CD14-positive monocyte (primary cell): ENCODE data around the gene ZFAND2B. TPM values are rescaled to one million over a fixed set of nuclear protein-coding genes. Genes with fewer than 3 reads are reported as not detected.

Experiments
- DNase-seq, 3 donors: peaks; one replicate each; pipeline ENCODE4 v3.0.0-alpha.2; 2011 to 2022
- H2AFZ ChIP-seq: 2 replicates; pipeline ENCODE4 v1.6.0; 2012; ENCODE audit warnings: mild to moderate bottlenecking, low read depth, low read length, inconsistent platforms; ENCODE audit not compliant: insufficient read depth, poor library complexity, severe bottlenecking
- H3K27ac ChIP-seq, 2 donors: 1 replicate in 1 of 2; 2 replicates in 1 of 2; pipeline ENCODE4 v1.5.1; 2012 to 2013; ENCODE audit warnings: low read length in 2 of 2, control low read depth in 1 of 2, inconsistent platforms in 1 of 2, low read depth in 1 of 2, mild to moderate bottlenecking in 1 of 2
- H3K27me3 ChIP-seq, 2 donors: one replicate each; pipeline versions ENCODE4 v1.6.0 to v1.6.1; 2011 to 2013; ENCODE audit warnings: low read length in 2 of 2; ENCODE audit not compliant: control insufficient read depth in 2 of 2, insufficient read depth in 2 of 2
- H3K36me3 ChIP-seq, 2 donors: replicated peaks in 1 of 2; 1 replicate in 1 of 2; 2 replicates in 1 of 2; pipeline versions ENCODE4 v1.5.1 to v1.6.1; 2012 to 2013; ENCODE audit warnings: low read length in 2 of 2, control low read depth in 1 of 2, inconsistent platforms in 1 of 2, mild to moderate bottlenecking in 1 of 2; ENCODE audit not compliant: insufficient read depth in 2 of 2, control insufficient read depth in 1 of 2
- H3K4me1 ChIP-seq, 2 donors: 1 replicate in 1 of 2; 2 replicates in 1 of 2; pipeline versions ENCODE4 v1.5.1 to v1.6.1; 2012 to 2013; ENCODE audit warnings: low read length in 2 of 2, control low read depth in 1 of 2, inconsistent platforms in 1 of 2, mild to moderate bottlenecking in 1 of 2, moderate library complexity in 1 of 2; ENCODE audit not compliant: insufficient read depth in 2 of 2, control insufficient read depth in 1 of 2
- H3K4me2 ChIP-seq: replicated peaks from 2 replicates; pipeline ENCODE3; 2012; ENCODE audit warnings: low read length, moderate library complexity, mild to moderate bottlenecking; ENCODE audit not compliant: poor library complexity, severe bottlenecking; ENCODE audit errors: extremely low read depth
- H3K4me3 ChIP-seq, 3 experiments: fragments of 200-600 bp in 1 of 3; sonication (generic) in 1 of 3; replicated peaks in 1 of 3; 1 replicate in 2 of 3; 2 replicates in 1 of 3; pipeline ENCODE4 v1.5.1; 2011 to 2013; ENCODE audit warnings: low read length in 3 of 3, mild to moderate bottlenecking in 3 of 3, control low read depth in 2 of 3, low read depth in 2 of 3, inconsistent platforms in 1 of 3, moderate library complexity in 1 of 3
- H3K79me2 ChIP-seq: 2 replicates; pipeline ENCODE4 v1.6.0; 2012; ENCODE audit warnings: mild to moderate bottlenecking, control low read depth, inconsistent platforms, low read length, moderate library complexity; ENCODE audit not compliant: insufficient read depth
- H3K9ac ChIP-seq: 2 replicates; pipeline ENCODE4 v1.6.0; 2017; ENCODE audit warnings: low read length, mild to moderate bottlenecking; ENCODE audit not compliant: insufficient read depth, poor library complexity, severe bottlenecking
- H3K9me3 ChIP-seq, 2 donors: replicated peaks in 1 of 2; 1 replicate in 1 of 2; 2 replicates in 1 of 2; pipeline versions ENCODE4 v1.5.1 to v1.6.1; 2012 to 2013; ENCODE audit warnings: low read length in 2 of 2, control low read depth in 1 of 2; ENCODE audit not compliant: control insufficient read depth in 1 of 2, insufficient read depth in 1 of 2
- H4K20me1 ChIP-seq: 2 replicates; pipeline ENCODE4 v1.6.0; 2012; ENCODE audit warnings: mild to moderate bottlenecking, low read length, control low read depth, moderate library complexity; ENCODE audit not compliant: insufficient read depth
- H3K27ac Mint-ChIP-seq, 7 donors: one replicate each; pipeline ENCODE4 v1.8.0; 2020; ENCODE audit warnings: mild to moderate bottlenecking in 7 of 7, mixed read lengths in 7 of 7, moderate library complexity in 6 of 7, inconsistent platforms in 2 of 7
- H3K27me3 Mint-ChIP-seq, 3 donors: one replicate each; pipeline ENCODE4 v1.8.0; 2021 to 2022; ENCODE audit warnings: low read depth in 3 of 3, mild to moderate bottlenecking in 3 of 3, mixed read lengths in 3 of 3, moderate library complexity in 3 of 3, inconsistent platforms in 1 of 3
- H3K36me3 Mint-ChIP-seq, 2 donors: one replicate each; pipeline ENCODE4 v1.8.0; 2020; ENCODE audit warnings: mixed read lengths in 2 of 2, inconsistent platforms in 1 of 2, mild to moderate bottlenecking in 1 of 2
- H3K4me1 Mint-ChIP-seq: one replicate; pipeline ENCODE4 v1.8.0; 2020; ENCODE audit warnings: mild to moderate bottlenecking, mixed read lengths
- H3K4me3 Mint-ChIP-seq, 2 donors: one replicate each; pipeline ENCODE4 v1.8.0; 2020; ENCODE audit warnings: mild to moderate bottlenecking in 2 of 2, mixed read lengths in 2 of 2, moderate library complexity in 1 of 2
- H3K9me3 Mint-ChIP-seq, 7 donors: one replicate each; pipeline ENCODE4 v1.8.0; 2020 to 2022; ENCODE audit warnings: mixed read lengths in 7 of 7, mild to moderate bottlenecking in 6 of 7, moderate library complexity in 6 of 7, inconsistent platforms in 2 of 7
- CTCF ChIP-seq: fragments of 200-600 bp; IDR thresholded peaks from one replicate; pipeline ENCODE4 v1.8.0; 2022; ENCODE audit warnings: antibody characterized with exemption, mild to moderate bottlenecking
- WGBS: methylation state at CpG from one replicate; pipeline ENCODE4 v1.1.5; 2013; ENCODE audit warnings: missing lambda C conversion rate; ENCODE audit not compliant: insufficient coverage; 5-methylcytosine and 5-hydroxymethylcytosine counted together
- intact Hi-C, 2 donors: fragments of 100-400 bp; cut with micrococcal nuclease; formaldehyde crosslinking; loops; one replicate each; pipeline versions ENCODE4 v1.15.0 to v1.15.1; 2023
- polyA plus RNA-seq, 3 donors: library from polyadenylated mRNA; depleted of rRNA in 1 of 3; unstranded in 2 of 3; stranded (reverse) in 1 of 3; fragments of 300-500 nt in 2 of 3; fragments of >200 nt in 1 of 3; fragmentation: Illumina TruSeq in 2 of 3; gene quantifications; 1 replicate in 2 of 3; 2 replicates in 1 of 3; pipeline ENCODE4 v1.2.3, GENCODE V29; 2012 to 2021

ZFAND2B gene
- polyA plus RNA-seq, 3 donors: 45.7 to 98.9 (median 53.2) TPM

- no CpG with 5 or more reads among the region's 5 CpGs for WGBS
Observed at GRCh38 chr2:219252084-219252483, 45.5 kb downstream of the ZFAND2B start.

GRCh38 chr2:219252570-219252899 is 46.0 kb downstream of the ZFAND2B start:
- Mint-ChIP-seq H3K27ac (peak overlapping the region; percentile 88 to 95 (median 90)), H3K9me3 (no peaks in the 10 kb centered on the region), H3K36me3 (peaks cover 28 to 39% of the 10 kb centered on the region in 2 donors), H3K27me3 (peaks cover 0 to 3% (median 0%) of the 10 kb centered on the region in 3 donors), H3K4me3 (peak overlapping the region; percentile 90 to 96), H3K4me1 (peaks cover 61% of the 10 kb centered on the region)
- Histone ChIP-seq H3K27me3 (no peaks in the 10 kb centered on the region), H3K36me3 (peaks cover 19 to 30% of the 10 kb centered on the region in 2 donors), H3K9ac (peak overlapping the region; percentile 84), H3K4me3 (peak overlapping the region; percentile 88 to 96 (median 88)), H3K4me1 (peaks cover 61 to 73% of the 10 kb centered on the region in 2 donors), H3K79me2 (peaks cover 66% of the 10 kb centered on the region), H3K4me2 (peak overlapping the region; percentile 95), H2AFZ (peak overlapping the region; percentile 27), H3K9me3 (no peaks in the 10 kb centered on the region), H3K27ac (peak overlapping the region; percentile 80 to 90), H4K20me1 (peaks cover 30% of the 10 kb centered on the region)
- WGBS: 4% methylated on average over 9 of the region's 9 CpGs
- no peak for DNase-seq
- intact Hi-C loops: loop anchor here (5.0 kb wide), 2 partner anchors 35 to 75 kb away; partner anchors contain the start of genes ABCB6 (in 2 of the 2), CNPPD1 (in 1 of the 2) and RETREG2 (in 1 of the 2)
- TF ChIP-seq CTCF: no peak

More at GRCh38 chr2:219252084-219252483, 45.5 kb downstream of the ZFAND2B start:
- Histone ChIP-seq H3K36me3 (peaks cover 19 to 35% of the 10 kb centered on the region in 2 donors), H3K9ac (peak overlapping the region; percentile 84), H3K4me1 (peaks cover 66 to 77% of the 10 kb centered on the region in 2 donors), H3K27ac (peak overlapping the region; percentile 80 to 90), H3K9me3 (no peaks in the 10 kb centered on the region), H2AFZ (no peak overlapping the region), H3K79me2 (peaks cover 71% of the 10 kb centered on the region), H3K4me2 (peak overlapping the region; percentile 95), H3K27me3 (no peaks in the 10 kb centered on the region), H3K4me3 (peak overlapping the region; percentile 88 to 96 (median 88)), H4K20me1 (peaks cover 30% of the 10 kb centered on the region)
- TF ChIP-seq CTCF: no peak
- intact Hi-C loops: loop anchor here (5.0 kb wide), 2 partner anchors 35 to 75 kb away; partner anchors contain the start of genes ABCB6 (in 2 of the 2), CNPPD1 (in 1 of the 2) and RETREG2 (in 1 of the 2)
- Mint-ChIP-seq H3K4me3 (peak overlapping the region; percentile 90 to 96), H3K36me3 (peaks cover 28 to 43% of the 10 kb centered on the region in 2 donors), H3K27me3 (peaks cover 0 to 3% (median 0%) of the 10 kb centered on the region in 3 donors), H3K27ac (peak overlapping the region; percentile 88 to 95 (median 93)), H3K9me3 (no peaks in the 10 kb centered on the region), H3K4me1 (peaks cover 66% of the 10 kb centered on the region)
- DNase-seq: peak in 1 of 3 donors; percentile 12
